ENCODE data around the gene SOAT2.

The SOAT2 gene, protein sequence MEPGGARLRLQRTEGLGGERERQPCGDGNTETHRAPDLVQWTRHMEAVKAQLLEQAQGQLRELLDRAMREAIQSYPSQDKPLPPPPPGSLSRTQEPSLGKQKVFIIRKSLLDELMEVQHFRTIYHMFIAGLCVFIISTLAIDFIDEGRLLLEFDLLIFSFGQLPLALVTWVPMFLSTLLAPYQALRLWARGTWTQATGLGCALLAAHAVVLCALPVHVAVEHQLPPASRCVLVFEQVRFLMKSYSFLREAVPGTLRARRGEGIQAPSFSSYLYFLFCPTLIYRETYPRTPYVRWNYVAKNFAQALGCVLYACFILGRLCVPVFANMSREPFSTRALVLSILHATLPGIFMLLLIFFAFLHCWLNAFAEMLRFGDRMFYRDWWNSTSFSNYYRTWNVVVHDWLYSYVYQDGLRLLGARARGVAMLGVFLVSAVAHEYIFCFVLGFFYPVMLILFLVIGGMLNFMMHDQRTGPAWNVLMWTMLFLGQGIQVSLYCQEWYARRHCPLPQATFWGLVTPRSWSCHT

DNA sequence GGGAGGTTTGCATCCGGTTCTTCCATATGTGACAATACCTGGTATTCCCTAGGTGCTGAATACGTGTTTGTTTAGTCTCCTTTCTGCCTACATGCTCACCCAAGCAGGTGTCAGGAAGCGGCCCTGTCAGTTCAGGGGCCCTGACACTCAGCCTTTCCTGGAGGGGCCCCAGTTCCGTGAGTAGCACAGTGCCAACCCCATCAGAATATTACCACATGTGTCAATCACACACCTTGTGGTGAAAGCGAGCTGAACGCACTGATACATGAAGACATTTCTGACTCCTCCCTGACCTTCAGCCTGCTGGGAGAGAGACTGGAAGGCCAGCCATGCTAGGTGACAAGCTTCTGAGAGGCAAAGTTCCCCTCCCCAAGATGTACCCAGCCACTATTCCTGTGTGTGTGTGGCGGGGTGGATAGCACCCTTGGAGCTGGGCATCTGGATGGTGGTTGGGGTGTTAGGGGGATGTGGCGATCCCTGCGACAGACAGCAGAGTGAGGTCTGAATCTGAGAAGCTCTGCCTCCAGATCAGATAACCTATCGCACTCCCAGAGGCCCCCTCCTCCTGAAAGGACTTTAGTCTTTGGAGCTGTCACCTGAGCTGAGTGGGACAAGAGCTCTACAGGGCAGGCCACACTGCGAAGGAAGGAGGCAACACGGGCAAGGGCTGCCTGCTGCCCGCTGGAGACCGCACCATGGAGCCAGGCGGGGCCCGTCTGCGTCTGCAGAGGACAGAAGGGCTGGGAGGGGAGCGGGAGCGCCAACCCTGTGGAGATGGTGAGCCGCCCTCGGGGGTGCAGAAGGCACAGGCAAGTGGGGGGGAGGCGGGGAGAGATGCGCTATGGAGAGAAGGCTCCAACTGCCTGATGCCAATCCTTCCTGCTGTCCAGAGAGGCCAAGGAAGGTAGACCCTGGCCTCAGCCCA, at the start of gene SOAT2:
SOAT2 (plus strand) TSS at position 604 of the 925 bp plus-strand sequence; CDS start at position 696, 92 bp downstream.
- no peak for FAIRE-seq

DNA sequence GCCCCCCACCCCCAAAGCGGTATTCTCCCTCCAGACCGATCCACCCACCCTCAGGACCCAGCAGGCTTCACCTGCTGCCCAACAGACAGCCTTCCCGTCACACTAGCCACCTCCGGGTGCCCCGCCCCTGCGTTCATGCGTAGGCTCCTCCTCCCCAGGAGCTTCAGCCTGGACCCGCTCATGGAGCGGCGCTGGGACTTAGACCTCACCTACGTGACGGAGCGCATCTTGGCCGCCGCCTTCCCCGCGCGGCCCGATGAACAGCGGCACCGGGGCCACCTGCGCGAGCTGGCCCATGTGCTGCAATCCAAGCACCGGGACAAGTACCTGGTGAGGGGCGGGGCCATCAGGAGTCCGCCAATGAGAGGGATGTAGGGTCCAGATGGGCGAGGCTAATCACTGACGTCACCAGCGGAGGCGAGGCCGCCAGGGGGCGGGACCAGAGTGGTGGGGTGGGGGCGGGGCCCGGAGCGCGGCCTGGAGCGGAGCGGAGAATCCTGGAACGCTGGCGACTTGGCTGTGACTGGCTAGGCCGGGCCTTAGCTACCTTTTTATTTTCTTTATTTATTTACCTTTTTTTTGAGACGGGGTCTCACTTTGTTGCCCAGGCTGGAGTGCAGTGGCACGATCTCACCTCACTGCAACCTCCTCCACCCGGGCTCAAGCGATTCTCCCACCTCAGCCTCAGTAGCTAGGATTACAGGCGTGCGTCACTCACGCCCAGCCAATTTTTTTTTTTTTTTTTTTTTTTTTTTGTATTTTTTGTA, 49.0 kb upstream of the SOAT2 start:
- FAIRE-seq, result no peak

DNA sequence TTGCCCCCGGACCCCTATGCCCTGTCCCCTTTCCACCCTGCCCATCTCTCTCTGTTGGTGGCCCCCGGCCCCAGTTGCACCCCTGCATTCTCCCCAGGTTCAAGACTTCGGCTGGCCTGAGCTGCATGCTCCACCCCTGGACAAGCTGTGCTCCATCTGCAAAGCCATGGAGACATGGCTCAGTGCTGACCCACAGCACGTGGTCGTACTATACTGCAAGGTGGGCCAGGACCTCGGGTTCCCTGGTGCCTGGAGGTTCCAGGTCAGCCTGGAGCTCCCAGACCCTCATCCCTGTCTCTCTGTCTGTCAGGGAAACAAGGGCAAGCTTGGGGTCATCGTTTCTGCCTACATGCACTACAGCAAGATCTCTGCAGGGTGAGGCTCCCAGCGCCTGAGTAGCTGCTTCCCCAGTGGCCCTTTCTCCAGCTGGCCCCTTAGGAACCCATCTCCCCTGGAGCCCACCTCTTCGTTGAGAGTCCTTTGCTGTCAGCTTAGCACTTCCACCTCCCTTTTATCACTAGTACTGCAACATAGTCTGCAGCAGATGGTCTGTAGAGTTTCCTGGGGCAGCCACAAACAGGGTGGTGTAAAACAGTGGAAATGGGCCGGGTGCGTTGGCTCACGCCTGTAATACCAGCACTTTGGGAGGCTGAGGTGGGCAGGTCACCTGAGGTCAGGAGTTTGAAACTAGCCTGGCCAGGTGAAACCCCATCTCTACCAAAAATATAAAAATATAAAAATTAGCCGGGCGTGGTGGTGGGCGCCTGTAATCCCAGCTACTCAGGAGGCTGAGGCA, 47.6 kb upstream of the SOAT2 start:
- FAIRE-seq, result no peak

DNA sequence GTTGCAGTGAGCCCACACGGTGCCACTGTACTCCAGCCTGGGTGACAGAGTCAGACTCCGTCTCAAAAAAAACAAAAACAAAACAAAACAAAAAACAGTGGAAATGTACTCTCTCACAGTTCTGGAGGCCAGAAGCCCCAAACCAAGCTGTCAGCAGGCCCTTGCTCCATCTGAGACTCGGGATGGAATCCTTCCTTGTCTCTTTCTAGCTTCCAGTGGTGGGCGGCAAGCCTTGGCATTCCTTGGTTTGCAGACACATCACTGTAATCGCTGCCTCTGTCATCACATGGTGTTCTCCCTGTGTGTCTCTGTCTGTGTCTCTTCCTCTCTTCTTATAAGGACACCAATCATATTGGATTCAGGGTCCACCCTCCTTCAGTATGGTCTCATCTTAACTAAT, 47.0 kb upstream of the SOAT2 start:
- FAIRE-seq, result no peak

DNA sequence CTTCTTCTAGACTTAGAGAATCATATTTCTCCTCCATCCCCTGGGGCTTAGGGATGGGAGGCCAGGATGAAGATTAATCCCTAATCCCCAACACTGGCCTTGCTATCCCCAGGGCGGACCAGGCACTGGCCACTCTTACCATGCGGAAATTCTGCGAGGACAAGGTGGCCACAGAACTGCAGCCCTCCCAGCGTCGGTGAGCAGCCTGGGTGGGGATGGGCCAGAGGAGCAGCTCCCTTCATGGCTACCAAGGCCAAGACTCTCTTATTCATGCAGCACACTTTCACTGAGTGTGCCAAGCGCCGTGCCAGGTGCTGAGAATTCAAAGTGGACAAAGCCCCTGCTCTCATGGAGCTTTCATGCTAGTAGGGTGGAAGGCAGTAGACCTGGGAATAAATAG, 46.4 kb upstream of the SOAT2 start:
- no peak for FAIRE-seq

DNA sequence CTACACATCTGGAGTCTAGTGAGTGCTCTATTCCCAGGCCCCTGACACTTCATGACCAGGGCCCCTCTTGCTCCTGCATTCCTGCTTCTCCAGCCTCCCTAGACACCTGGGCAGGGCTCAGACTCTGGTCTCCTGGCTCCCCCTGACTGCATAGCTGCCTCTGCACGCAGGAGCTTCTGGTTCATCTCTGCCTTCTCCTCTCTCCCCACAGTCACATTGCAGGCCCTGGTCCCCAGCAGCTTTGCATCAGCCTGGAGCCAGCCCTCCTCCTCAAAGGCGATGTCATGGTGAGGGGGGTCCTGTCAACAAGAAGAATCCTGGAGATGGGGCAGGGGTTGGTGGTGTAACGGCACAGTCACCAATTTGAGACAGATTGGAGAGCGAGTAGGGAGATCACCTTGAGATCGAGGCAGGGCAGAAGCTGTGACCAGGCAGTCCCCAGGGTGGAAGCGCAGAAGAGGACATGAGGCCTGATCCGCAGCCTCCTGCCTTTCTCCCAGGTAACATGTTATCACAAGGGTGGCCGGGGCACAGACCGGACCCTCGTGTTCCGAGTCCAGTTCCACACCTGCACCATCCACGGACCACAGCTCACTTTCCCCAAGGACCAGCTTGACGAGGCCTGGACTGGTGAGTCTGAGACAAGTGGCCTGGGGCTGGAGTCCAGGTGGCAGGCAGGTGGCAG, 45.3 kb upstream of the SOAT2 start:
- FAIRE-seq, result no peak

DNA sequence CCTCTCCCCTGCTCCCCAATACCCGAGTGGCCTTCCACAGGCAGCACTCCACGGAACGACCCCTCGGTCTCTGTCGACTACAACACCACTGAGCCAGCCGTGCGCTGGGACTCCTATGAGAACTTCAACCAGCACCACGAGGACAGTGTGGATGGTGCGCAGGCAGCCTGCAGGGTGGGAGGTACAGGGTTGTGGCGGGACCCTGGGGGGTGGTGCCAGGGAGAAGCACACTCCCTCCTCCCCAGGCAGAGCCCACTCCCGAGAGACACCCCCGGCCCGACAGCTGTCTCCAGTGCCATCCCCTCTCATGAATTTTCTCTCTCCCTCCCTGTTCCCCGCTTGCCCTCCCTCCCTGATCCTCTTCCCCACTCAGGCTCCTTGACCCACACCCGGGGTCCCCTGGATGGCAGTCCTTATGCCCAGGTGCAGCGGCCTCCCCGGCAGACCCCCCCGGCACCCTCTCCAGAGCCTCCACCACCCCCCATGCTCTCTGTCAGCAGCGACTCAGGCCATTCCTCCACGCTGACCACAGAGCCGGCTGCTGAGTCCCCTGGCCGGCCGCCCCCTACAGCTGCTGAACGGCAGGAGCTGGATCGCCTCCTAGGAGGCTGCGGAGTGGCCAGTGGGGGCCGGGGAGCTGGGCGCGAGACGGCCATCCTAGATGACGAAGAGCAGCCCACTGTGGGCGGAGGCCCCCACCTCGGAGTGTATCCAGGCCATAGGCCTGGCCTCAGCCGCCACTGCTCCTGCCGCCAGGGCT, 44.4 kb upstream of the SOAT2 start:
- FAIRE-seq, result no peak

DNA sequence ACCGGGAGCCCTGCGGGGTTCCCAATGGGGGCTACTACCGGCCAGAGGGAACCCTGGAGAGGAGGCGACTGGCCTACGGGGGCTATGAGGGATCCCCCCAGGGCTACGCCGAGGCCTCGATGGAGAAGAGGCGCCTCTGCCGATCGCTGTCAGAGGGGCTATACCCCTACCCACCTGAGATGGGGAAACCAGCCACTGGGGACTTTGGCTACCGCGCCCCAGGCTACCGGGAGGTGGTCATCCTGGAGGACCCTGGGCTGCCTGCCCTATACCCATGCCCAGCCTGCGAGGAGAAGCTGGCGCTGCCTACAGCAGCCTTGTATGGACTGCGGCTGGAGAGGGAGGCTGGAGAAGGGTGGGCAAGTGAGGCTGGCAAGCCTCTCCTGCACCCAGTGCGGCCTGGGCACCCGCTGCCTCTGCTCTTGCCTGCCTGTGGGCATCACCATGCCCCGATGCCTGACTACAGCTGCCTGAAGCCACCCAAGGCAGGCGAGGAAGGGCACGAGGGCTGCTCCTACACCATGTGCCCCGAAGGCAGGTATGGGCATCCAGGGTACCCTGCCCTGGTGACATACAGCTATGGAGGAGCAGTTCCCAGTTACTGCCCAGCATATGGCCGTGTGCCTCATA, 43.7 kb upstream of the SOAT2 start:
- no peak for FAIRE-seq

DNA sequence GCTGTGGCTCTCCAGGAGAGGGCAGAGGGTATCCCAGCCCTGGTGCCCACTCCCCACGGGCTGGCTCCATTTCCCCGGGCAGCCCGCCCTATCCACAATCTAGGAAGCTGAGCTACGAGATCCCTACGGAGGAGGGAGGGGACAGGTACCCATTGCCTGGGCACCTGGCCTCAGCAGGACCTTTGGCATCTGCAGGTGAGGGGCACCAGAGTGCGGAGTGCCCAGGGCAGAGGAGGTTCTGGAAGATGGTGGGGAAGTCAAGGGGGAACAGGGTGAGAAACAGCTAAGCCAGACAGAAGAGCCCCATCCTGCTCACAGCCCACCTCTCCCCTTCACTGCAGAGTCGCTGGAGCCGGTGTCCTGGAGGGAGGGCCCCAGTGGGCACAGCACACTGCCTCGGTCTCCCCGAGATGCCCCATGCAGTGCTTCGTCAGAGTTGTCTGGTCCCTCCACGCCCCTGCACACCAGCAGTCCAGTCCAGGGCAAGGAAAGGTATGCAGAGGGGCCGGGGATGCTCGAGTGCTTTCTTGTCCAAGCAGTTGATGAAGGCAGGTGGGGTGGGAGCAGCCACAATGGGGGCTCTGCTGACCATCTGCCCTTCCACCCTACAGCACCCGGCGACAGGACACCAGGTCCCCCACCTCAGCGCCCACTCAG, 43.1 kb upstream of the SOAT2 start:
- no peak for FAIRE-seq

DNA sequence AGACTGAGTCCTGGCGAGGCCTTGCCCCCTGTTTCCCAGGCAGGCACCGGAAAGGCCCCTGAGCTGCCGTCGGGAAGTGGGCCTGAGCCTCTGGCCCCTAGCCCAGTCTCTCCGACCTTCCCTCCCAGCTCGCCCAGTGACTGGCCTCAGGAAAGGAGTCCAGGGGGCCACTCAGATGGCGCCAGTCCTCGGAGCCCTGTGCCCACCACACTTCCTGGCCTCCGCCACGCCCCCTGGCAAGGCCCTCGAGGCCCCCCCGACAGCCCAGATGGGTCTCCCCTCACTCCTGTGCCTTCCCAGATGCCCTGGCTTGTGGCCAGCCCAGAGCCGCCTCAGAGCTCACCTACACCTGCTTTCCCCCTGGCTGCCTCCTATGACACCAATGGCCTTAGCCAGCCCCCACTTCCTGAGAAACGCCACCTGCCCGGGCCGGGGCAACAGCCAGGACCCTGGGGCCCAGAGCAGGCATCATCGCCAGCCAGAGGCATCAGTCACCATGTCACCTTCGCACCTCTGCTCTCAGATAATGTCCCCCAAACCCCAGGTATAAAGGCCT, 42.5 kb upstream of the SOAT2 start:
- FAIRE-seq, result no peak

DNA sequence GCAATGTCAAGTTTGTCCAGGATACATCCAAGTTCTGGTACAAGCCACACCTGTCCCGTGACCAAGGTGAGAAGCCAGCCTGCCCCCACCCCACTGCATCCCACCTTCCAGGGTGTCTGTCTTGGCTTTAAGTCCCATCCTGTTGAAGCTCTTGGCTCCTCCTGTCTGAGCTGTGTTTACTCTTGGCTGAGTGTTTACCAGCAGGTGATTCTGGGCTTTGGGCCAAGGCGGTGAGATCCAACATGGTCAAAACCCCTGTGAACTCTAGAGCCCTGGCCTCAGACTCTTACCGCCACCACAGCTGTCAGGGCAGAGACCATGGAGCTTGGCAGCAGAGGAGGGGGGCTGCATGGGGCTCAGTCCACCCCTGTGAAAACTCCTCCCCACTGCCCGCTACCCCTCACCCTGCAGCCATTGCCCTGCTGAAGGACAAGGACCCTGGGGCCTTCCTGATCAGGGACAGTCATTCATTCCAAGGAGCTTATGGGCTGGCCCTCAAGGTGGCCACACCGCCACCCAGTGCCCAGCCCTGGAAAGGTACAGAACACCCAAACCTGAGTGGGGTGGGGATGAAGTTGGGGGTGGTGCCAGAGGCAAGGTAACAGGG, 41.8 kb upstream of the SOAT2 start:
- FAIRE-seq, result no peak

DNA sequence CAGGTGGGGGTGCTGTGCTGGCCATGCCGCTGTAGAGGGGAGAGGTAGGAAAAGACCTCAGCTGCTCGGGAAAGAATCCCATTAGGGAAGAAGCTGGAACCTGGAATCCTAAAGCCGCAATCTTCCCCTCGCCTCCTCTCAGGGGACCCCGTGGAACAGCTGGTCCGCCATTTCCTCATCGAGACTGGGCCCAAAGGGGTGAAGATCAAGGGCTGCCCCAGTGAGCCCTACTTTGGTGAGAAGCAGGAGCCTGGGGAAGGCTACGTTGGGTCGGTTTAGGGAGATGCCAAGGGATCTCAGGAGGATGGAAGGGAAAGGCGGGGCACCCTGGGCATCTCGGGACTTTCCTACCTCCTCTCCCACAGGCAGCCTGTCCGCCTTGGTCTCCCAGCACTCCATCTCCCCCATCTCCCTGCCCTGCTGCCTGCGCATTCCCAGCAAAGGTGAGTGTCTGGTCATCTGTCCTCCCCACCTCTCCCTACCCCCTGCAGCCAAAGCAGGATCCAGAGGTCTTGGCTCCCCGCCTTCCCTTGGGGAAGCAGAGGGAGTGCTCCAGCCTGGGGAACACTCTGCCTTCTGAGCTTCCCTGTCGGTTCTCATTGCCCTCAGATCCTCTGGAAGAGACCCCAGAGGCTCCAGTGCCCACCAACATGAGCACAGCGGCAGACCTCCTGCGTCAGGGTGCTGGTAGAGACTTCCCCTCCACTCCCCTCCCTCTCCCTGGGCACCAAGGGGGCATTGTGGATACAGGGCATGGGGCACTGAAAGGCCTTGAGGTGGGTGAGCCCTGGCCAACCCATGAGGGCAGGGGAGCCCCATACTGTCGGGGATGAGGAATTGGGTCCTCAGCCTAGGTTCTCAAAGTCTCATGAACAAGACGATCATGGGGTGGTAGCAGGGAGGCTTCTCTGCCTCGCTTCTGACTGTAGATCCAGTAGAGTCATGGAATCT, 41.0 kb upstream of the SOAT2 start:
- FAIRE-seq, result no peak

DNA sequence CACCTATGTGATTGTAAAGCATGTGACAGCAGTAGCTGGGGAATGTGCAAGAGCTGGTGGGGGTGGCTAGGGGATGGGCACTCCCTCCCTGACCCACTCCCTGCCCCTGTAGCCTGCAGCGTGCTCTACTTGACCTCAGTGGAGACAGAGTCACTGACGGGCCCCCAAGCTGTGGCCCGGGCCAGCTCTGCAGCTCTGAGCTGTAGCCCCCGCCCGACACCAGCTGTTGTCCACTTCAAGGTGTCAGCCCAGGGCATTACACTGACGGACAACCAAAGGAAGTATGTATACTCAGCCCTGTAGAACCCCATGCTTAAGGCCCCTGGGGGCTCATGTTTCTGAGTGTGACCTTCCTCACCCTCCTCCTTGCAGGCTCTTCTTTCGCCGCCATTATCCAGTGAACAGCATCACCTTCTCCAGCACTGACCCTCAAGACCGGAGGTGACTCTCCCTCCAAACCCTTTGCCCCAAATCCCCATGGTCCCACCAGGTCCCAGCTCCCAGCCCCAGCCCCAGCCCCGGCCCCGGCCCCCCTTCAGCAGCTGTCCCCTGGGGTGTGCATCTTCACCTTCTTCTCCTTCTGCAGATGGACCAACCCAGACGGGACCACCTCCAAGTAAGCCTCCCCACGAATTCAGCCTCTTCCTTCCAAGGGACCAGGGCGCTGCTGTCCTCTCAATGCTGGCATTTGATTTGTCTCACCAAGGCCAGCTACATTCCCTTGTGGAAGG, 40.1 kb upstream of the SOAT2 start:
- FAIRE-seq, result no peak

DNA sequence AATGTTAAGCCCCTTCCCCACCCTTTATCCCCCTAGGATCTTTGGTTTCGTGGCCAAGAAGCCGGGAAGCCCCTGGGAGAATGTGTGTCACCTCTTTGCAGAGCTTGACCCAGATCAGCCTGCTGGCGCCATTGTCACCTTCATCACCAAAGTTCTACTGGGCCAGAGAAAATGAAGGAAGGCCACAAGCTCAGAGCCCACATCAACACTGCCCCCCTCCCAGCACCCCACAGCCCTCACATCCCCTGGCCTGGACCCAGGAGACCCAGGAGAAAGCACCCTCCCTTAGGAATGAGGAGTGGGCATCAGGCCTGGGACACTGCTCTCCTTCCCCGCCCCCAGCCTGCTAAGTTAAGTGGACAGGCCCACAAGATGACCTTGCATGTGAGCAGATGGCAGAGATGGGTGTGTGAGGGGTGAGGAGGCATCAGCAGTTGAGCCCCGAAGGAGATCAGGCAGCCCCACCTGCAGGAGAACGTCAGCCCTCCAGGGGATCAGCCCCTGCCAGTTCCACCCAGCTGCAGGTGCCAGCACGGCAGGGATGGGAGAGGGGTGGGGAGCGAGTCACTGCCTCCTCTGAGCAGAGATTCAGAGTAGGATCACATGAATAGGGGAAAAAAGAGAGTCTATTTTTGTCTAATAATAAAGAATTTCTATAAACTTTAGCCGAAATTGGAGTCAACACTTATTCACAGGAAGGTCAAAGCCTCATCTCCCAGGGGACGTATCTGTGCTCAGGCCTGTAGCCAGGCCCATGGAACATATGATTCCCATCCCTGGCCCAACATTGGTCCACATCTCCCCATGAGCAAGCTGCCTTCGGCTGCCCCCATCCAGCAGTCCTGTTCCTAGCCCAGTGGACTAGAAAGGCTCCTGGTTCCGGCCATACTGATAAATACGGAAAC, 39.3 kb upstream of the SOAT2 start:
- FAIRE-seq, result no peak

DNA sequence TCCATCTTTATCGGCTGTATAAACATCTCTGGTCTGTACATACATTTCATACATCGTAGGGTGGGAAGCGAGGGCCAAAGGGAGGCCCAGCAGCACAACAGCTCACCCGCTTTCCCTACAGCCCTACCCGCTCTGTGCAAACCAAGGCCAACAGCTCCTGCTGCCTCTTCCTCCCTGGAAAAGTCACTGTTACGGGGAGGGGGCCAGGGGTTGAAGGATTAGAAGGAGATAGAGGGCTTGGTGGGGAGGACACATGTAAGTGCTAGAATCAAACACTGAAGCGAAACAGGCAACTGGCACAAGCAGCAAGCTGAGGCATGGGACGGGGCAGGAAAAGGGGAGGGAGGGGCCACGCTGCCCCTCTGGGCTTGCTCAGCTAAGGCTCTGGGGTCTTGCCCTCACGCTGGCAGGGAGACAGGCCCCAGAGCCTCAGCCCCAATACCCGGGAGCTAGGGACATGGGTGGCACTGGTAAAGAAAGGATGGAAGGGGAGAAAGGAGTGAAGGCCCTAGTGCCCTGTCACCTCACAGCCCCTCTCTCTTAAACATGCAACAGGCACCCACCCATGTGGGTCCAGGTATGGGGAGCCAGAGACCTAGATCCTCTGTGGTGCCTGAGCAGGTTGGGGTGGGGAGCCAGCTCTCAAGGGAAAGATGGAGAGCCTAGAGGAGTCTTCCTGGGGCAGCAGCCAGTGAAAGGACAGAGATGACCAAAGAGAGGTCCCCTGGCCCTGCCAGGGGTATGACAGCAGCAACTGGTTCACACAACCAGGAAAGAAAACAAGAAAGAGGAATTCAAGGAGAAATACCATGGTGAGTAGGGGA, 38.5 kb upstream of the SOAT2 start:
- FAIRE-seq, result no peak

All from colon (tissue), 2 donors.